Right forelimb (tissue), 1 donor: ENCODE results near the gene DCBLD1.
"Not testable (repeated sequence)": the region's sequence is repeated elsewhere in the genome, so short reads cannot be mapped to it uniquely, and the experiment has no call there.

Experiments used
- DNase-seq: peaks from one replicate; pipeline ENCODE4 v3.0.0-alpha.2; 2018

Gene DCBLD1

DNA sequence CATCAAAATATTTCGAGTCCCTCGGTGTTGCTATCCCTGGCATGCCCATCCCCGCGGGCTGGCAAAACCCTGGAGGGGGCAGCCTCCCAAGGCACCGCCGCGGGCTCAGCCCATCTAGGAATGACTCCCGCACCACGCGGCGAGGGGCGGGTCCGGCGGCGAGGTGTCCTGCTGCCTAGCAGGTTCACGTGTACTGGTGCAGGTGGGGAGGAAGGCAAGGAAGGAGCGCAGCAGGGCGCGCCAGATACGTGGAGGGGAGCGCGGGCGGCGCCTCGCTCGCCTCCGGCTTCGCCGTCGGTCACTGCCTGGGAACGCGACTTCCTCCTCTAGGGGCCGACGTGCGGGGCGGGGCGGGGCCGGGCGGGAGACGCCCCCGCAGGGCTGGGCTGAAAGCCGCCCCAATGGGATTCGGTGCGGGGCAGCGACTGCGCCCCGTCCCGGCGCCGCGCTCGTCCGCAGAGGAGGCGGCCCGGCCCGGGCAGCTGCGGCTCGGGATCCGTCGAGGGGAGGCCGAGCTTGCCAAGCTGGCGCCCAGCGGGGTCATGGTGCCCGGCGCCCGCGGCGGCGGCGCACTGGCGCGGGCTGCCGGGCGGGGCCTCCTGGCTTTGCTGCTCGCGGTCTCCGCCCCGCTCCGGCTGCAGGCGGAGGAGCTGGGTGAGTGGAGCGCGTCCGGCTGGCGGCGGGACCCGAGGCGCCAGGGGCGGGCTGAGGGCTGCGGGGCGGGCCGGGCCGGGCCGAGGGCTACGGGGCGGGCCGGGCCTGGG, at the start of gene DCBLD1:
Gene DCBLD1 (plus strand): TSS at position 435 of the 764 bp plus-strand sequence. CDS start 108 bp downstream, at position 543.
- peak; percentile 81 for DNase-seq

DNA sequence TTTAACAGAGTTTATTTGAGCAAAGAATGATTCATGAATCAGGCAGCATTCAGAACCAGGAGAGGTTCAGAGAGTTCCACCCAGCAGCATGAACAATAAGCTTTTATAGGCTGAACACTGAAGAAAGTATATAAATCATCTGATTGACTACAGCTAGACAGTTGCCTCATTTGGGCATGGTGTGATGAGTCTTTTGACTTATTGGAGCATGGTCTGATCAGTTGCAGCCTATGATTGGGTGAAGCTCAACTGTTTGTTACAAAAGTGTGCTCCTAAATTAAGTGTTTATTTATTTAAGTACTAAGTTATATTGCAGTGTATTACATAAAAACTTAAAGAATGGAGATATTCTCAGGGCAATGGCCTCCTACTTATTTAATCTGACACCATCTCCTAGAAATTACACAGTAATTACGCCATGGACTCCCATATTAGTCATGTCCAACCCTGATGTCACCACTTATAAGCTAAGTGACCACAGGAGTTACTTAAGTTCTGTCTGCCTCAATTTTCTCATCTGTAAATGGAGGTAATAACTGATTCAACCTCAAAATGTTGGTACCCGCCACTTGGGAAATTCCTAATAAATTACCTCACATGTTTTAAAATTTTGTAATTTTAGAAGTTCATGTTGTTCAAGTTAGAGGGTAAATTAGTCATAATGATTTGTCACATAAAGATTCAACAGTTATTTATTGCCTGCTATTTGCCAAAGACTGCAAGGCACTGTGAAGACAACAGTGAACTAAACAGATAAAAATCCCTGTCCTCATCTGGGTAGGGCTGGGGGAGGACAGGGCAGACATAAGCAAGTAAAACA, 41.6 kb upstream of the DCBLD1 start:
- DNase-seq = no peak

DNA sequence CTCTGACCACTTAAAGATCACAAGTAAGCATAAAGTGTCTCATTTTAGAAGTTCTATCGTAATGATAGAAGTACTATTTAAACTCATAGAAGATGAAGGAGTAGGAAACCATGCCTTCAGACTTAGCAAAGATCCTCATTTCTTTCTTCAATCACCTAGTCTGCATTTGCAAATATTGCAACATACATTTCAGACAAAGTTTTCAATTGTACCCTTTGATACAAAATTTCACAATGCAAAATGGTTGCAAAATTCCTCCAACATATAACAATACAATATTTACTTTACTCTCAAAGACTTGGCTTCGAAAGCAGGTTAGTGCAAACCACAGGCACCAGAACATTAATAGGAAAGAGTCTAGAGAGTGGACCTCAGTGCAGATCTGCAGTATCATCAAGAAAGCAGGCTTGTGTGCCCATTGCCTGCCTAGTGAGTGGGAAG, 40.6 kb upstream of the DCBLD1 start:
- DNase-seq = no peak

DNA sequence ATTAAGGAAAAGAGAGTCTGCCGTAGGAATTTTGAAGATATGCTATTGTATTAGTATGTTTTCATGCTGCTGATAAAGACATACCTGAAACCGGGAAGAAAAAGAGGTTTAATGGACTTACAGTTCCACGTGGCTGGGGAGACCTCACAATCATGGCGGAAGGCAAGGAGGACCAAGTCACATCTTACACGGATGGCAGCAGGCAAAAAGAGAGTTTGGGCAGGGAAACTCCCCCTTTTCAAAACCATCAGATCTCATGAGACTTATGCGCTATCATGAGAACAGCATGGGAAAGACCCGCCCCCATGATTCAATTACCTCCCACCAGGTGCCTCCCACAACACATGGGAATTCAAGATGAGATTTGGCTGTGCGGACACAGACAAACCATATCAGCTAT, 40.2 kb upstream of the DCBLD1 start:
- not testable (repeated sequence) for DNase-seq

DNA sequence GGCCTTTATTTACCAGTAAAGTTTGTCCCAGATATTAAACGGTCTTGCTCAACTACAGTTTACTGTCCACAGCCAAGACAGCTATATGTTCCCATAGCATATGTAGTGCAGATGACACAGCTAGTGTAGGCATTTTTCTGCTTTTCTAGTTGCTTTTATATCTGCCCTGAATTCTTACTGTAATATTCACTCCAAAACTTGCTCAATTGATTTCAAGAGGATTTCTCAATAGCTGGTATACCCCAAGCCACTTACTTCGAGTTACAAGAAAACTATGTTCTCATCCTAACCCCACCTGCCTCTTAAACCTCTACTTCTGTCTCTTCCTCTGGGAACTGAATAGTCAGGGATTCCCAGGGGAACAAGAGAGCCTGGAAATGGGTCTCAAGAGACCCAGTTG, 37.9 kb upstream of the DCBLD1 start:
- DNase-seq = no peak

DNA sequence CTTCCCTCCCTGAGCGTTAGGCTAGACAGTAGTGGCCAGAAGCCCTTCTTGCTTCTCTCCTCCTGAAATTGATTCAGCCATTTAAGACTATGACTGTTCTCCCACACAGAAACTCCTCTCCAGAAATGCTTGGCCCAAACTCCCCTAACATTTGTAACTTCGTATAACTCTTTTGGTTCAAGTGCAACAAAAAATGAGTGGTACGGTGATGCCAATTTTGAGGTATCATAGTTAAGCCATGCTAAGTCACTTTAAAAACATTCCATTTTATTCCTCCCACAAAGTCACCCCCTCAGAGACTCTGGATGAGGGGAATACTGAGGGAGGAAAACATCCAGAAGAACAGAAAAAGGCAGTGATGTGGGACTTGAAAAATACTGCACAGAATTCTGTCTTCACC, 35.6 kb upstream of the DCBLD1 start:
- DNase-seq = no peak

DNA sequence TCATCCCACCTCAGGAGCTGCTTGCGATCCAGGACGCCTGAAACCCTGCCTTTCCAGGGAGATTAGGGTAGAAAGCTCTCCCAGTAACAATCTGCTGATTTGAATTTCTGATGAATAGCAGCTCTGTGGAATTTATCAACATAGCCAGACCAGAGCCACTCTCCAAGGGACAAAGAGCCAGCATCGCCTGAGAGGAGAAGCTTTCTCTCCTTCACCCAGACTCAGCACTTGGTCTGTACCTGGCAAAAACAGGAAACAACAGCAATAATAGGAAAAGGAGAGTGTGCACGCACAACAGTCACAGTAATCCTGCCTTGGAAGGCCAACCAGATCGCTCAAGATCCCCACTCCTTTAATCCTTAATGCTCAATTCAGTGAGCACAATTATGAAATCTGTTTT, 34.5 kb upstream of the DCBLD1 start:
- no peak for DNase-seq

DNA sequence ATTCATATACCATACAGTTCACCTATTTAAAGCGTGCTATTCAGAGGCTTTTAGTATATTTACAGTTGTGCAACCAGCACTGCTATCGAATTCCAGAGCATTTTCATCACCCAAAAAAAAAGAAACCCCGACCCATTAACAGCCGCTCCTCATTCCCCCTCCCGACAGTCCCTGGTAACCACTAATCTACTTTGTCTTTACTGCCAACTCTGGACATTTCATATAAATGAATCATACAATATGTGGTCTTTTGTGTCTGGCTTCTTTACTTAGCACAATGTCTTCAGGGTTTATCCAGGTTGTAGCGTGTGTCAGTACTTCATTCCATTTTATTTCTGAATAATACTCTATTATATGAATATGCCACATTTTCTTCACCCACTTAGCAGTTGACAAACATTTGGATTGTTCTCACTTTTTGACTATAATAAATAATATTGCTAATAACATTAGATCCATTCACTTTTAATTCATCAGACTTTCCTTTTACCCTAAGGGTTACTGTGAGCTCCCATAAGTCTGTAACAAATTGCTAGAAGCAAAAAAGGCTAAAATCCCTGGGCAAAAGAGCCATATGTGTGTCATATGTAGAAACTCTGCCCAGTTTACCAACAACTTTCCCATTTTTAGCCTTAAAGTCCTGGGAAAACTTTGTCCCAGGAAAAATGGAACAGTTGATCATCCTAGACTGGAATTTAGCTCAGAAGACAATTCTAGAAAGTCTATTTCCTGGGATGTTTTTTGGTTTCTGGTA, 33.6 kb upstream of the DCBLD1 start:
- DNase-seq = no peak

DNA sequence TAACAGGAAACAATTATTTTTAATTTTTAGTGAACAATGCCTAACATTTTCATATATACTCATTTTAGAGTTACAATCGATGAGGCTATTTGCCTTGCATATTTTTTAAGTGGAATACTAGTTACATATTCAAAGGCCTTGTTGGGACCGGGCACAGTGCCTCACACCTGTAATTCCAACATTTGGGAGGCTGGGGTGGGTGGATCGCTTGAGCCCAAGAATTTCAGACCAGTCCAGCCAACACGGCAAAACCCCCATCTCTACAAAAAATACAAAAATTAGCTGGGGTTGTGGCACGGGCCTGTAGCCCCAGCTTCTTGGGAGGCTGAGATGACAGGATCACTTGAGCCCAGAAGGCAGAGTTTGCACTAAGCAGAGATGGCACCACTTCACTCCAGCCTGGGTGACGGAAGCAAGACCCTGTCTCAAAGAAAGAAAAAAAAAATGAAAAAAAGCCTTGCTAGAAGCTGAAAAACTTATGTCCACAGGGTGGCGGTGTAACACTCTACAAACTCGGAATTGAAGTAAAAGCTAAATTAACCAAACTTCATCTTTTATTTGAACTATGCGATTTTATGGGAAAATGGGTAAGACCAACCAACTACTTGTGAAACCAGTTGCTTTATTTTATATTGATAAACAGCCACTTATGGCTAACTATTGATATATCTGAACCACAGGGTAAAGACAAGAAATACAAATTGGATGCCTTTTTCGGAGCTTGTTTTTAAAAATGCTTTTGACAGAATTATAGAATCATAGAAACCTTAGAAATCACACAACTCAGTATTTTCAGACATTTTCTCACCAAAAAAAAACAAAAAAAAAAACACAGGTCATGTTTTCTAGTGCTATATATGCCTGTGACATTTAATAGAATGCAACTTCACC, 32.7 kb upstream of the DCBLD1 start:
- peak; percentile 69 for DNase-seq

DNA sequence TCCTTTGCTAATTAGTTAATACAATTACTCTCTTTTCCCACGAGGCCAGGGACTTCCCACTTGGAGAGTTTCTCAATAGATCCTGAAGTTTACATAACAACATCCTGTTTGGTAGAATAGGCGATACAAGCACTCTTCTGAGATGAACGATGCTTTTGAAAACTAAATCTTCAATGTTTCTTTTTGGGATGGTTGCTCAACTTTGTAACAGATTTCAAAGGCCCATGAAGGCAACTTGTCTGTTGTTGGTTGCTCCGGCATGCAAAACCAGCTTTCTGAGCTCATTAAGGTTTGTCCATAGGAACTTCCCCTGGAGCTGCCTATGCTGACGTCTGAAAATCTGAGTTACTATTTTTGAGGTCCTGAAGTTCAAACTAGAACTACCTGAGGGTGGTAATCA, 30.8 kb upstream of the DCBLD1 start:
- no peak for DNase-seq

DNA sequence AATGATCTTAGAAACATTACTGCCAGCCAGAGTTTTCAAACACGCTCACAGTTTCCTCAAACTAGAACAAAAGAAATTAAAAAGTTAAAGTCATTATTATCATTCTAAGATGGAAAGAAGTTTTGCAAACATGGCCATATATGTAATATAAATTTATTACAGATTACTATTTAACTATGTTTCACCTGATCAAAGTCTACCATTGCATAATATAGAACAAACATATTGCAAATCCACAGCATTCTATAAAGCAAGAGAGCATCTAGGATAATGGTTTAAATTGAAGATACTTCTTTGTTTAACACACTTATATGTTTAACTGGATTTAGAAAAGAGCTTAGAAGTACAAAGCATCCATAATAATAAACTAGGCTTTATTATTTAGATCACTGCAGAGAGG, 26.2 kb upstream of the DCBLD1 start:
- DNase-seq = no peak

DNA sequence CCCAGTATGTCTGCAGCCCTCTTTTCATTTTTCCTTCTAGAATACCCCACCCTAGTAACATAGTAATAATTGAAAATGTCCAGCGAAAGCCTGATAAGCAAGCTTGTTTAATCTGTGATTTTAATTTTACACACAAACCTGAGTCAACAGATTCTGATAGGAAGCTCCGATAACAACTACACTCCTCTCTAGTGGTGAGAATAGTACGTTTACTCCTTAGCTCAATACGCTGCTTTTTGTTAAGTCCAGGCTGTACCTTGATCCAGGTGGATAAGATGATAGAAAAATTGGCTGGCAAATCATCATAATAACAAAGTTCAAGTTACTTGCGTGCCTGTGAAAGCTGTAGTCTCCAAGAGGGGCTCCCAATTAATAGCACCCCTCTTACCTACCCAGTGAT, 25.5 kb upstream of the DCBLD1 start:
- no peak for DNase-seq

DNA sequence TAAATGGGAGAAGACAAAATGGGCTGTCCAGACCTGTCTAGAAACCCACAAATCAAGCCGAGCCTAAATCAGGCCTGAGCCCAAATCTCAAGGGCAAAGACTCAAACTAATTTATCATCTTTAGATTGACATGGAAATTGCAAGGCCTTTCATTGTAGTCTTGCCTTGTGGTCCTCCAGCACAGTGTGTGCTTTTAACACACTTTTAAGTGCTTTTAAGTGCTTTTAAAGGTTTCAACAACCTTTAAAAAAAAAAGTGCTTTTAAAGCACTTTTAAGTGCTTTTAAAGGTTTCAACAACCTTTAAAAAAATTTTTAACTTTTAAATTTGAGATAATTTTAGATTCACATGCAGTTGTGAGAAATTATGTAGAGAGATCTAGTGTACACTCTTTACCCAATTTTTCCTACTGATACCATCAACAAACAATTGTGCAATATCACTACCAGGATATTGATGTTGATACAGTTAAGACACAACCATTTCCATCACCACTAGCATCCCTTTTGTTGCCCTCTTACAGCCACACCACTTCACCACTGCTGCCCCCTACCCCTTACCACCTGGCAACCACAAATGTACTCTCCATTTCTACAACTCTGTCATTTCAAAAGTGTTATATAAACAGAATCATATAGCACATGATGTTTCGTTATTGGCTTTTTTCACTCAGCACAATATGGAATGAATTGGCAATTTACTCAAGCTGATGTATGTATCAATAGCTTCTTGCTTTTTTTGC, 23.1 kb upstream of the DCBLD1 start:
- no peak for DNase-seq

DNA sequence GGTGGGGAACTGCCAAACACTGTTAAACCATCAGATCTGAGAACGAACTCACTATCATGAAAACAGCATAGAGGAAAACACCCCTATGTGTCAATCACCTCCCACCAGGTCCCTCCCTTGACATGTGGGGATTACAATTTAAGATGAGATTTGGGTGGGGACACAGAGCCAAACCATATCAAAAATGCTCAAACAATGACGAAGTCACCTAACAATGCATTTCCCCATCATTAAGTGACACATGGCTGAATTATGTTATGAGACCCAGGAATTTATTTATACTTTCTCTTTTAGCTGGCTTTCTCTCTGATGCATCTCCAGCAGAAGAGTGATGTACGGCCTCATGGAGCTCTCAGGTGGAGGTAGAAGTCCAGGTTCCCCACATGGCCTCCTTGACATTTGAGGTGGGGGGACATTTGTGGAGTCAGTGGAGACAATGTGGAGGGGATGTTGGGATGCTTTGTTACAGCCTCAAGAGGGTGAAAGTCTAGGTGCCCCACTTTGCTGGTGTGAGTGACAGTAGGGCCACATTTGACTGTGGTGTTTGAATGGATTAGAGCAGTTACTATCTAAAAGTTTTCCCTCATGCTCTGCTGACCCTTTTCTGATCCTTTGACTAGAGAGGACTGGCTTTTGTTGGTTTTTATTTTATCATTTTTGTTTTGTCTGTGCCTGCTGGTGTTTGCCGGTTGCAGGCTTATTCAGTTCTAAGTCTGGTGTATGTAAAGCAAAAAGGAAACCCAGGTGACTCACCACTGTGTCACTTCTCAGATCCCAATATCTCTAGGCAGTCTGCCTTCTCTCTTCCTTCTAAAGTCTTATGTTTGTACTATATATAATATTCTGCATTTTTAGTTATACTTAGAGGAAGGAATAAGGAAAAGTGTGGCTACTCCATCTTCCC, 18.5 kb upstream of the DCBLD1 start:
- no peak for DNase-seq

DNA sequence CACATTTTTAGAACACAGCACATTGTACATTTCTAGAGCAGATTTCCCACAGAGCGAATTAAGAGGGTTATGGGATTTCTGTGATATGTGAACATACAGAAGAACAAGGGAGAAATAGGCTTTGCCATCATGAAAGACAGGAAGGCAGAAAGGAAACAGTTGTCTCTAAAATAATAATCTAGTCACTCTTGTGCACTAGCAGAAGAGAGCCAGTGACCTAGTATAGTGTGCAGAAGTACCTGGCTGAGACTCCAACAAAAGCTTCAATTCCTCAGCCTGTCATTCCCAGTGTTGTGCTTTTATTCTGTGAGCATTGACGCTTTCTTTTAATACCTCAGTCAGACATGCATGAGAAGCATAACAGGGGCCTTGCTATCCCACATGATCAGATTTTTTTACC, 17.8 kb upstream of the DCBLD1 start:
- no peak for DNase-seq

DNA sequence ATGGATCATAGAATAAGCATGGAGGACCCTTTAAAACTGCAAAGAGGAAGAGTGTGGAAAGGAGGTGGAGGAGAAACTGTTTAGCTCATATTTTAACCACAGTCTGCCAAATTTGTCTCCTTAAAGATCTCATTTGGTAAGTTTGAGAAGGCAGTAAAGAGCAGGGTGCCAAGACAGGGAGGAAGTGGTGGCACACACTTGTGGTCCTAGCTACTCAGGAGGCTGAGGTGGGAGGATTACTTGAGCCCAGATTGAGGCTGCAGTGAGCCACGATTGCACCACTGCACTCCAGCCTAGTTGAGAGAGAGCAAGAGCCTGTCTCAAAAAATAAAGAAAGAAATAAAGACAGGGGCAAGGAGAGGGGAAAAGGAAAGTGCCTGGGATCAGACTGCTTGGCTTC, 16.8 kb upstream of the DCBLD1 start:
- no peak for DNase-seq

DNA sequence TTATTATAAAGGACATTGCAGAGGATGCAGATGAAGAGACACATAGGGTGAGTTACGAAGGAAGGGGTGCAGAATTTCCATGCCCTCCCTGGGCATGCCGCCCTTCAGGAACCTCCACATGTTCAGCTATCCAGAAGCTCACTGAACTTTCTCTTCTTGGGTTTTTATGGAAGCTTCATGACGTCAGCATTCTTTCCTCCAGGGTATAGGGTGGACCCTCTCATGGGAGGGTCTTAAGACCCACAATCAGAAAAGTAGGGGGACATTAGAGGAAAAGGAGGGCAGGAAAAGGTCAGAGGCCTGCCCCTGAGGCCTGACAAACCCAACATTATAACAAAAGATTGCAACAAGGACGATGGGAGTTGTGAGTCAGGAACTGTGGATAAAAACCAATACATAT, 14.6 kb upstream of the DCBLD1 start:
- DNase-seq = no peak

DNA sequence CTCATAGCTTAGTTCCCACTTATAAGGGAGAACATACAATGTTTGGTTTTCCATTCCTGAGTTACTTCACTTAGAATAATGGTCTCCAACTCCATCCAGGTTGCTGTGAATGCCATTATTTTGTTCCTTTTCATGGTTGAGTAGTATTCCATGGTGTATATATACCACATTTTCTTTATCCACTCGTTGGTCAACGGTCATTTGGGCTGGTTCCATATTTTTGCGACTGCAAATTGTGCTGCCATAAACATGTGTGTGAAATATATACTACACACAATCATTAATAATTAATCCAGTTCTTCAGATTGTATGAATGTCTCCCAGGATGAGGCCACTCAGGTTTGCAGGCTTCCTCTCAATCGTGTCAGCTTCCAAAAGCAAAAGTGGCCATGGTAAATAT, 13.9 kb upstream of the DCBLD1 start:
- DNase-seq = not testable (repeated sequence)

DNA sequence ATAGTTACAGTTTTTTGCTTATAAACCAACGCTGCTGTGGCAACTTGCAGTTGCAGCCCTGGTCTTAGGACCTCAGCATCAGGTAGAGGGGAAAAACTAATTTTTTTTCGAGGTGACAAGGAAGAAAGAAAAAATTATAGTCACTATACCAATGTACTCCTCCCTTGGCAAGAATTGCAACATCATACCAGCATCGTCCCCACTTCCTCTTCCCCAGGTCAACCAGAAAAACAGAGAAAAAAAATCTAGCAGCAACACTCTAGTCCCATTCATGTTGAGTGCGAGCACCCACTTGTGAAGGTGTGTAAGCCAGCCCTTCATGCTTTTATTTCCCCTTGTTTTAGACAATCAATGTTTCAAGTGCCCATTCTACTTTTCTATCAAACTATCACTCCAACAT, 13.1 kb upstream of the DCBLD1 start:
- no peak for DNase-seq

DNA sequence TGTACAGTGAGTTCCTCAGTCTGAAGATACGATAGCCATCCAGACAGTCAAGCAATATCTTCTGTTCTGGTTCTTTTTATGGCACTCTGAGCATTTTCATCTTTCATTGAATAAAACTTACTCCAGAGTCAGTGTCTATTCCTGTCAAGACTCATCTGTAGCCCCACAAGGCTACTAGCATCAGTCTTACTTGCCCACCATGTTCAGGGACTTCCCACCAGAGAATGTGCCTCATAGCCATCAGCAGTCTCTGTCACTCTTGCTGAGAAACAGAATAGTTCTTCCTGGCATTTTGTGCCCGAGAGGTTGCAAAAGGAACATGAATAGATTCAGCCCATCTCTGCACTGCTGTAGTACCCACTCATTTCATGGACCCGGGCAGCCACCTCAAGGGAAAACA, 12.7 kb upstream of the DCBLD1 start:
- DNase-seq = no peak

DNA sequence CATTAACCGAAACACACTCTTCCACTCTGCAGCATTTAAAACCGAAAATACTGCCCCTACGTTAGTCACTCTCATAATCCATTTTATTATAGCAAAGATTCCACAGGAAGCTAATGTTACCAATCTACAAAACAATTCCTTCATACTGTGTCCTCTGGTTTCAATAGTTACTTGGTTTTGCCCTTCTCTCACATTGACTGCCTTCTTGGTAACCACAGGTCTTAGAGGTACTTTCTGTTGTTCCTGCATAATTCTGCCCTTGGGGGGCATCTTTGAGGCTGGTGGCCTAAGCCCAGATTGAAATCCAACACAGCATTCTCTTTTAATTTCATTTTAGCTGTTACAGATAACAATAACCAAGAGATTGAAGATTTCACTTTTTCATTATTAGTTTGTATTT, 9.8 kb upstream of the DCBLD1 start:
- DNase-seq = no peak
